ENCODE measurements around the gene AUTS2.

- TF ChIP-seq ZNF274 (IDR thresholded peaks at IDR 0.05; ENCODE audit: low read depth, low read length) (no peak), YY1 (IDR thresholded peaks at IDR 0.05; ENCODE audit: insufficient read depth, insufficient read length) (no peak), SUZ12 (IDR thresholded peaks at IDR 0.05; ENCODE audit: extremely low read depth, insufficient read depth, insufficient read length) (no peak)
Measured at GRCh38 chr7:70569335-70569819, 971.1 kb downstream of the AUTS2 start.
